Osteocyte (in vitro differentiated cells): ENCODE measurements around the gene GPC6. TPM values are rescaled to one million over a fixed set of nuclear protein-coding genes. Genes with fewer than 3 reads are reported as not detected.

Source experiments
- DNase-seq: peaks from one replicate; pipeline ENCODE4 v3.0.0; 2021; ENCODE audit warnings: mixed read lengths; ENCODE audit not compliant: unreplicated experiment; ENCODE audit errors: extremely low spot score
- H3K27ac Mint-ChIP-seq: one replicate; pipeline ENCODE4 v1.8.0; 2021; ENCODE audit warnings: mild to moderate bottlenecking, mixed read lengths; ENCODE audit not compliant: unreplicated experiment
- H3K27me3 Mint-ChIP-seq: one replicate; pipeline ENCODE4 v1.8.0; 2021; ENCODE audit warnings: mixed read lengths; ENCODE audit not compliant: unreplicated experiment
- H3K36me3 Mint-ChIP-seq: one replicate; pipeline ENCODE4 v1.8.0; 2021; ENCODE audit warnings: mixed read lengths; ENCODE audit not compliant: unreplicated experiment
- H3K4me1 Mint-ChIP-seq: one replicate; pipeline ENCODE4 v1.8.0; 2021; ENCODE audit warnings: mixed read lengths; ENCODE audit not compliant: unreplicated experiment
- H3K4me3 Mint-ChIP-seq: one replicate; pipeline ENCODE4 v1.8.0; 2021; ENCODE audit warnings: mild to moderate bottlenecking, moderate library complexity, mixed read lengths; ENCODE audit not compliant: unreplicated experiment
- H3K9me3 Mint-ChIP-seq: one replicate; pipeline ENCODE4 v1.8.0; 2021; ENCODE audit warnings: mixed read lengths; ENCODE audit not compliant: unreplicated experiment
- CTCF ChIP-seq: fragments of 200-600 bp; sonication (generic); IDR thresholded peaks from 2 replicates; pipeline ENCODE4 v1.5.0; 2021; ENCODE audit warnings: antibody characterized with exemption, mild to moderate bottlenecking, moderate library complexity
- total RNA-seq: library from RNA; stranded (reverse); gene quantifications from 2 replicates; pipeline ENCODE4 v1.2.1, GENCODE V29; 2021

Gene GPC6
- total RNA-seq, 1 donor from 2014 or later: 125 TPM

- H3K9me3 Mint-ChIP-seq: peaks cover 5% of the 10 kb centered on the region
- no peak overlapping the region for H3K4me3 Mint-ChIP-seq
- no peak for DNase-seq
- H3K36me3 Mint-ChIP-seq: peaks cover 14% of the 10 kb centered on the region
- no peak overlapping the region for H3K27ac Mint-ChIP-seq
- no peaks in the 10 kb centered on the region for H3K27me3 Mint-ChIP-seq
- H3K4me1 Mint-ChIP-seq: peaks cover 38% of the 10 kb centered on the region
- no peak for TF ChIP-seq CTCF
Measured at GRCh38 chr13:94346261-94347019, 1119.8 kb downstream of the GPC6 start.

GRCh38 chr13:94351292-94351990 is 1124.8 kb downstream of the GPC6 start:
- TF ChIP-seq CTCF: no peak
- no peak for DNase-seq
- Mint-ChIP-seq H3K4me1 (peaks cover 13% of the 10 kb centered on the region), H3K36me3 (peaks cover 18% of the 10 kb centered on the region), H3K9me3 (peaks cover 5% of the 10 kb centered on the region), H3K27ac (no peak overlapping the region), H3K4me3 (no peak overlapping the region), H3K27me3 (no peaks in the 10 kb centered on the region)

- Mint-ChIP-seq H3K4me3 (no peak overlapping the region), H3K36me3 (peaks cover 18% of the 10 kb centered on the region), H3K27me3 (no peaks in the 10 kb centered on the region), H3K27ac (no peak overlapping the region), H3K9me3 (peaks cover 5% of the 10 kb centered on the region), H3K4me1 (peaks cover 13% of the 10 kb centered on the region)
- TF ChIP-seq CTCF: no peak
- DNase-seq: no peak
Measured at GRCh38 chr13:94352057-94352456, 1125.5 kb downstream of the GPC6 start.

GRCh38 chr13:94353167-94353710 is 1126.6 kb downstream of the GPC6 start:
- H3K4me1 Mint-ChIP-seq: peaks cover 13% of the 10 kb centered on the region
- peaks cover 17% of the 10 kb centered on the region for H3K36me3 Mint-ChIP-seq
- no peaks in the 10 kb centered on the region for H3K27me3 Mint-ChIP-seq
- no peak for TF ChIP-seq CTCF
- DNase-seq: no peak
- no peak overlapping the region for H3K4me3 Mint-ChIP-seq
- peaks cover 5% of the 10 kb centered on the region for H3K9me3 Mint-ChIP-seq
- H3K27ac Mint-ChIP-seq: no peak overlapping the region

GRCh38 chr13:94359875-94360274 is 1133.3 kb downstream of the GPC6 start:
- no peaks in the 10 kb centered on the region for H3K27me3 Mint-ChIP-seq
- H3K4me3 Mint-ChIP-seq: no peak overlapping the region
- H3K9me3 Mint-ChIP-seq: no peaks in the 10 kb centered on the region
- peaks cover 20% of the 10 kb centered on the region for H3K4me1 Mint-ChIP-seq
- peaks cover 7% of the 10 kb centered on the region for H3K36me3 Mint-ChIP-seq
- DNase-seq: no peak
- H3K27ac Mint-ChIP-seq: no peak overlapping the region
- no peak for TF ChIP-seq CTCF
